GM12878 (cell line): ENCODE data around the gene NXPE4. TPM values are rescaled to one million over a fixed set of nuclear protein-coding genes. Genes with fewer than 3 reads are reported as not detected.

ENCODE experiments used
- CBFB ChIP-seq: IDR thresholded peaks from 2 replicates; pipeline ENCODE4 v1.6.1; 2016; ENCODE audit warnings: antibody characterized with exemption, low read depth
- CBX5 ChIP-seq: sonication (generic); IDR thresholded peaks from 2 replicates; pipeline ENCODE4 v1.6.1; 2016; ENCODE audit warnings: low read depth, moderate library complexity, mild to moderate bottlenecking, inconsistent platforms
- CHD1 ChIP-seq: IDR thresholded peaks from 2 replicates; pipeline ENCODE4 v1.6.1; 2012; ENCODE audit warnings: low read depth, low read length, improper control_type of control experiment
- FOS ChIP-seq: IDR thresholded peaks from 3 replicates; pipeline ENCODE4 v1.6.1; 2011; ENCODE audit warnings: borderline replicate concordance; ENCODE audit not compliant: insufficient read length; ENCODE audit errors: extremely low read depth
- HDGF ChIP-seq: fragments of 450-650 bp; IDR thresholded peaks from 2 replicates; pipeline ENCODE4 v1.6.1; 2016; ENCODE audit warnings: antibody characterized with exemption
- IKZF1 ChIP-seq: fragments of 450-650 bp; conservative IDR thresholded peaks from 2 replicates; pipeline ENCODE4 v1.6.1; 2017; ENCODE audit warnings: antibody characterized with exemption, mild to moderate bottlenecking
- IKZF2 ChIP-seq, 2 experiments: fragments of 450-650 bp; IDR thresholded peaks; 2 replicates each; pipeline ENCODE4 v1.6.1; 2017; ENCODE audit warnings: mild to moderate bottlenecking in 2 of 2, moderate library complexity in 2 of 2
- MTA2 ChIP-seq: fragments of 450-650 bp; IDR thresholded peaks from 2 replicates; pipeline ENCODE4 v1.6.1; 2016; ENCODE audit warnings: low read depth, mild to moderate bottlenecking, moderate library complexity
- MXI1 ChIP-seq: fragments of 150-350 bp; IDR thresholded peaks from 2 replicates; pipeline ENCODE4 v1.6.1; 2011; ENCODE audit warnings: low read depth, mild to moderate bottlenecking, inconsistent platforms, low read length, improper control_type of control experiment
- NFIC ChIP-seq: IDR thresholded peaks from 2 replicates; pipeline ENCODE4 v1.6.1; 2012; ENCODE audit warnings: low read depth, mild to moderate bottlenecking, inconsistent platforms, low read length, moderate library complexity
- NFYB ChIP-seq: IDR thresholded peaks from 2 replicates; pipeline ENCODE4 v1.6.1; 2011; ENCODE audit warnings: low read depth, mild to moderate bottlenecking, low read length, improper control_type of control experiment, moderate library complexity; ENCODE audit not compliant: insufficient read depth
- PML ChIP-seq: IDR thresholded peaks from 2 replicates; pipeline ENCODE4 v1.6.1; 2012; ENCODE audit warnings: low read length, inconsistent platforms
- POLR2AphosphoS5 ChIP-seq: IDR thresholded peaks from 2 replicates; pipeline ENCODE4 v1.6.1; 2011; ENCODE audit warnings: mild to moderate bottlenecking, low read length, inconsistent platforms
- RAD21 ChIP-seq: IDR thresholded peaks from 2 replicates; pipeline ENCODE4 v1.6.1; 2011; ENCODE audit warnings: mild to moderate bottlenecking, low read depth, low read length, moderate library complexity; ENCODE audit not compliant: insufficient read depth
- RB1 ChIP-seq: fragments of 450-650 bp; formaldehyde crosslinking; IDR thresholded peaks from 2 replicates; pipeline ENCODE4 v1.6.1; 2017; ENCODE audit warnings: mild to moderate bottlenecking, borderline replicate concordance
- RCOR1 ChIP-seq: conservative IDR thresholded peaks from 2 replicates; pipeline ENCODE4 v1.6.1; 2012; ENCODE audit warnings: low read depth, low read length, improper control_type of control experiment
- SPI1 ChIP-seq: IDR thresholded peaks from 2 replicates; pipeline ENCODE4 v1.6.1; 2011; ENCODE audit warnings: low read depth, mild to moderate bottlenecking, low read length, moderate library complexity, borderline replicate concordance; ENCODE audit not compliant: insufficient read depth
- SREBF1 ChIP-seq: IDR thresholded peaks from 2 replicates; pipeline ENCODE4 v1.6.1; 2012; ENCODE audit warnings: mild to moderate bottlenecking, low read length
- TCF12 ChIP-seq: IDR thresholded peaks from 2 replicates; pipeline ENCODE4 v1.6.1; 2011; ENCODE audit warnings: low read depth, mild to moderate bottlenecking, low read length
- USF2 ChIP-seq: IDR thresholded peaks from 2 replicates; pipeline ENCODE4 v1.6.1; 2011; ENCODE audit warnings: low read depth, low read length, improper control_type of control experiment, borderline replicate concordance
- ZBED1 ChIP-seq: IDR thresholded peaks from 2 replicates; pipeline ENCODE4 v1.6.1; 2016; ENCODE audit warnings: borderline replicate concordance
- ZNF24 ChIP-seq: fragments of 450-650 bp; IDR thresholded peaks from 2 replicates; pipeline ENCODE4 v1.6.1; 2017; ENCODE audit warnings: antibody characterized with exemption, mild to moderate bottlenecking
- polyA plus RNA-seq, 11 experiments: library from polyadenylated mRNA; depleted of rRNA in 4 of 11; unstranded in 6 of 11; stranded (reverse) in 5 of 11; fragments of >200 nt; fragmentation: Nextera tagmentation in 4 of 11; fragmentation: Illumina TruSeq in 1 of 11; extraction: Ambion mirVana in 4 of 11; extraction: Trizol in 1 of 11; gene quantifications; 1 replicate in 1 of 11; 2 replicates in 10 of 11; pipeline versions ENCODE4 v1.2.1 to v1.2.3, GENCODE V29; 2011 to 2016; ENCODE audit warnings: inconsistent platforms in 2 of 11, missing spikeins in 2 of 11, low read depth in 1 of 11
- total RNA-seq, 4 experiments: library from RNA; depleted of rRNA in 3 of 4; stranded (reverse); fragments of >200 nt in 3 of 4; fragmentation: Illumina TruSeq in 1 of 4; extraction: Trizol in 1 of 4; gene quantifications; 2 replicates each; pipeline versions ENCODE4 v1.2.1 to v1.2.3, GENCODE V29; 2013 to 2021
- TF ChIP-seq, protein P1 (sequence below): fragments of 450-650 bp; IDR thresholded peaks from 2 replicates; pipeline ENCODE4 v1.6.1; 2017; ENCODE audit warnings: borderline replicate concordance
- TF ChIP-seq, protein P2 (sequence below): fragments of 450-650 bp; conservative IDR thresholded peaks from 2 replicates; pipeline ENCODE4 v1.6.1; 2017; ENCODE audit warnings: mild to moderate bottlenecking, moderate library complexity
- TF ChIP-seq, protein P3 (sequence below): fragments of 450-650 bp; IDR thresholded peaks from 2 replicates; pipeline ENCODE4 v1.6.1; 2017; ENCODE audit warnings: mild to moderate bottlenecking, low read depth, inconsistent platforms; ENCODE audit not compliant: poor library complexity, severe bottlenecking
- TF ChIP-seq, protein P4 (sequence below): IDR thresholded peaks from 2 replicates; pipeline ENCODE4 v1.6.1; 2012; ENCODE audit warnings: low read depth, low read length, improper control_type of control experiment

The NXPE4 gene
- total and polyA plus RNA-seq, 10 of the 15 experiments (the other 5 are each of a cell fraction or from before 2014, with no cell fraction given): not detected

DNA sequence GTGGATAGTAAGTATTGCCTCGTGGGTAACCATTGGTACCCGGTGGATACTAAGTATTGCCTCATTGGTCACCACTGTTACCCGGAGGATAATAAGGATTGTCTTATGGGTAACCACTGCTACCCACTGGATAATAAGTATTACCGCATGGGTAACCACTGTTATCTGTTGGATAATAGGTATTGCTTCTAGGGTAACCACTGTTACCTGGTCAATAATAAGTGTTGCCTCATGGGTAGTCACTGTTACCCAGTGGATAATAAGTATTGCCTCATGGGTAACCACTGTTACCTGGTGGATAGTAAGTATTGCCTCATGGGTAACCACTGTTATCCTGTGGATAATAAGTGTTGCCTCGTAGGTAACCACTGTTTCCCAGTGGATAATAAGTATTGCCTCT lies 22.6 kb upstream of the NXPE4 start (continued):
- TF ChIP-seq TCF12 (no peak), CHD1 (no peak), RB1 (no peak), RCOR1 (no peak), HDGF (no peak), RAD21 (no peak), ZNF24 (peak; percentile 98), NFYB (no peak), SREBF1 (peak; percentile 34), ZBED1 (no peak), POLR2AphosphoS5 (no peak), FOS (no peak), IKZF1 (no peak), PML (no peak; the same call in 1 of the 2 replicates), CBFB (peak; percentile 33; the same call in 1 of the 2 replicates), IKZF2 (IDR thresholded peaks at IDR 0.05) (no peak), SPI1 (no peak), USF2 (no peak), MTA2 (no peak), NFIC (peak; percentile 53; the same call in 1 of the 2 replicates), MXI1 (0 out of 2 replicates have a peak, but pooled peaks have one; percentile 1), CBX5 (no peak)
- TF ChIP-seq, protein P1, sequence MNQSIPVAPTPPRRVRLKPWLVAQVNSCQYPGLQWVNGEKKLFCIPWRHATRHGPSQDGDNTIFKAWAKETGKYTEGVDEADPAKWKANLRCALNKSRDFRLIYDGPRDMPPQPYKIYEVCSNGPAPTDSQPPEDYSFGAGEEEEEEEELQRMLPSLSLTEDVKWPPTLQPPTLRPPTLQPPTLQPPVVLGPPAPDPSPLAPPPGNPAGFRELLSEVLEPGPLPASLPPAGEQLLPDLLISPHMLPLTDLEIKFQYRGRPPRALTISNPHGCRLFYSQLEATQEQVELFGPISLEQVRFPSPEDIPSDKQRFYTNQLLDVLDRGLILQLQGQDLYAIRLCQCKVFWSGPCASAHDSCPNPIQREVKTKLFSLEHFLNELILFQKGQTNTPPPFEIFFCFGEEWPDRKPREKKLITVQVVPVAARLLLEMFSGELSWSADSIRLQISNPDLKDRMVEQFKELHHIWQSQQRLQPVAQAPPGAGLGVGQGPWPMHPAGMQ: no peak
- TF ChIP-seq, protein P2, sequence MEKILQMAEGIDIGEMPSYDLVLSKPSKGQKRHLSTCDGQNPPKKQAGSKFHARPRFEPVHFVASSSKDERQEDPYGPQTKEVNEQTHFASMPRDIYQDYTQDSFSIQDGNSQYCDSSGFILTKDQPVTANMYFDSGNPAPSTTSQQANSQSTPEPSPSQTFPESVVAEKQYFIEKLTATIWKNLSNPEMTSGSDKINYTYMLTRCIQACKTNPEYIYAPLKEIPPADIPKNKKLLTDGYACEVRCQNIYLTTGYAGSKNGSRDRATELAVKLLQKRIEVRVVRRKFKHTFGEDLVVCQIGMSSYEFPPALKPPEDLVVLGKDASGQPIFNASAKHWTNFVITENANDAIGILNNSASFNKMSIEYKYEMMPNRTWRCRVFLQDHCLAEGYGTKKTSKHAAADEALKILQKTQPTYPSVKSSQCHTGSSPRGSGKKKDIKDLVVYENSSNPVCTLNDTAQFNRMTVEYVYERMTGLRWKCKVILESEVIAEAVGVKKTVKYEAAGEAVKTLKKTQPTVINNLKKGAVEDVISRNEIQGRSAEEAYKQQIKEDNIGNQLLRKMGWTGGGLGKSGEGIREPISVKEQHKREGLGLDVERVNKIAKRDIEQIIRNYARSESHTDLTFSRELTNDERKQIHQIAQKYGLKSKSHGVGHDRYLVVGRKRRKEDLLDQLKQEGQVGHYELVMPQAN: no peak
- TF ChIP-seq, protein P3, sequence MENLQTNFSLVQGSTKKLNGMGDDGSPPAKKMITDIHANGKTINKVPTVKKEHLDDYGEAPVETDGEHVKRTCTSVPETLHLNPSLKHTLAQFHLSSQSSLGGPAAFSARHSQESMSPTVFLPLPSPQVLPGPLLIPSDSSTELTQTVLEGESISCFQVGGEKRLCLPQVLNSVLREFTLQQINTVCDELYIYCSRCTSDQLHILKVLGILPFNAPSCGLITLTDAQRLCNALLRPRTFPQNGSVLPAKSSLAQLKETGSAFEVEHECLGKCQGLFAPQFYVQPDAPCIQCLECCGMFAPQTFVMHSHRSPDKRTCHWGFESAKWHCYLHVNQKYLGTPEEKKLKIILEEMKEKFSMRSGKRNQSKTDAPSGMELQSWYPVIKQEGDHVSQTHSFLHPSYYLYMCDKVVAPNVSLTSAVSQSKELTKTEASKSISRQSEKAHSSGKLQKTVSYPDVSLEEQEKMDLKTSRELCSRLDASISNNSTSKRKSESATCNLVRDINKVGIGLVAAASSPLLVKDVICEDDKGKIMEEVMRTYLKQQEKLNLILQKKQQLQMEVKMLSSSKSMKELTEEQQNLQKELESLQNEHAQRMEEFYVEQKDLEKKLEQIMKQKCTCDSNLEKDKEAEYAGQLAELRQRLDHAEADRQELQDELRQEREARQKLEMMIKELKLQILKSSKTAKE: no peak
- TF ChIP-seq, protein P4, sequence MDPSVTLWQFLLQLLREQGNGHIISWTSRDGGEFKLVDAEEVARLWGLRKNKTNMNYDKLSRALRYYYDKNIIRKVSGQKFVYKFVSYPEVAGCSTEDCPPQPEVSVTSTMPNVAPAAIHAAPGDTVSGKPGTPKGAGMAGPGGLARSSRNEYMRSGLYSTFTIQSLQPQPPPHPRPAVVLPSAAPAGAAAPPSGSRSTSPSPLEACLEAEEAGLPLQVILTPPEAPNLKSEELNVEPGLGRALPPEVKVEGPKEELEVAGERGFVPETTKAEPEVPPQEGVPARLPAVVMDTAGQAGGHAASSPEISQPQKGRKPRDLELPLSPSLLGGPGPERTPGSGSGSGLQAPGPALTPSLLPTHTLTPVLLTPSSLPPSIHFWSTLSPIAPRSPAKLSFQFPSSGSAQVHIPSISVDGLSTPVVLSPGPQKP: no peak
